B cell (primary cell): ENCODE measurements around the gene GAMT.

Experiments used
- EZH2 ChIP-seq: IDR thresholded peaks from 2 replicates; pipeline ENCODE4 v1.6.1; 2012; ENCODE audit warnings: borderline replicate concordance, low read depth, mild to moderate bottlenecking, moderate library complexity, low read length; ENCODE audit not compliant: insufficient read depth, poor library complexity, severe bottlenecking
- TF ChIP-seq, protein P1 (sequence below): fragments of 200-600 bp; IDR thresholded peaks from one replicate; pipeline ENCODE4 v1.8.0; 2022; ENCODE audit warnings: antibody characterized with exemption, mild to moderate bottlenecking

- TF ChIP-seq, protein P1, sequence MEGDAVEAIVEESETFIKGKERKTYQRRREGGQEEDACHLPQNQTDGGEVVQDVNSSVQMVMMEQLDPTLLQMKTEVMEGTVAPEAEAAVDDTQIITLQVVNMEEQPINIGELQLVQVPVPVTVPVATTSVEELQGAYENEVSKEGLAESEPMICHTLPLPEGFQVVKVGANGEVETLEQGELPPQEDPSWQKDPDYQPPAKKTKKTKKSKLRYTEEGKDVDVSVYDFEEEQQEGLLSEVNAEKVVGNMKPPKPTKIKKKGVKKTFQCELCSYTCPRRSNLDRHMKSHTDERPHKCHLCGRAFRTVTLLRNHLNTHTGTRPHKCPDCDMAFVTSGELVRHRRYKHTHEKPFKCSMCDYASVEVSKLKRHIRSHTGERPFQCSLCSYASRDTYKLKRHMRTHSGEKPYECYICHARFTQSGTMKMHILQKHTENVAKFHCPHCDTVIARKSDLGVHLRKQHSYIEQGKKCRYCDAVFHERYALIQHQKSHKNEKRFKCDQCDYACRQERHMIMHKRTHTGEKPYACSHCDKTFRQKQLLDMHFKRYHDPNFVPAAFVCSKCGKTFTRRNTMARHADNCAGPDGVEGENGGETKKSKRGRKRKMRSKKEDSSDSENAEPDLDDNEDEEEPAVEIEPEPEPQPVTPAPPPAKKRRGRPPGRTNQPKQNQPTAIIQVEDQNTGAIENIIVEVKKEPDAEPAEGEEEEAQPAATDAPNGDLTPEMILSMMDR, result no peak
- TF ChIP-seq EZH2, result no peak
Observed at GRCh38 chr19:1418496-1418775, 17.1 kb upstream of the GAMT start.
